Smooth muscle cell of the brain vasculature (primary cell): ENCODE data around the gene PDPN.

Source experiments
- DNase-seq: peaks from one replicate; pipeline ENCODE4 v3.0.0-alpha.2; 2012; ENCODE audit warnings: low read depth, low spot score

PDPN gene

GRCh38 chr1:13577846-13578245, 5.8 kb upstream of the PDPN start:
- DNase-seq = no peak

GRCh38 chr1:13581446-13581845, 2.2 kb upstream of the PDPN start:
- no peak for DNase-seq

GRCh38 chr1:13582713-13583443, 754 bp upstream of the PDPN start:
- DNase-seq = no peak

DNA sequence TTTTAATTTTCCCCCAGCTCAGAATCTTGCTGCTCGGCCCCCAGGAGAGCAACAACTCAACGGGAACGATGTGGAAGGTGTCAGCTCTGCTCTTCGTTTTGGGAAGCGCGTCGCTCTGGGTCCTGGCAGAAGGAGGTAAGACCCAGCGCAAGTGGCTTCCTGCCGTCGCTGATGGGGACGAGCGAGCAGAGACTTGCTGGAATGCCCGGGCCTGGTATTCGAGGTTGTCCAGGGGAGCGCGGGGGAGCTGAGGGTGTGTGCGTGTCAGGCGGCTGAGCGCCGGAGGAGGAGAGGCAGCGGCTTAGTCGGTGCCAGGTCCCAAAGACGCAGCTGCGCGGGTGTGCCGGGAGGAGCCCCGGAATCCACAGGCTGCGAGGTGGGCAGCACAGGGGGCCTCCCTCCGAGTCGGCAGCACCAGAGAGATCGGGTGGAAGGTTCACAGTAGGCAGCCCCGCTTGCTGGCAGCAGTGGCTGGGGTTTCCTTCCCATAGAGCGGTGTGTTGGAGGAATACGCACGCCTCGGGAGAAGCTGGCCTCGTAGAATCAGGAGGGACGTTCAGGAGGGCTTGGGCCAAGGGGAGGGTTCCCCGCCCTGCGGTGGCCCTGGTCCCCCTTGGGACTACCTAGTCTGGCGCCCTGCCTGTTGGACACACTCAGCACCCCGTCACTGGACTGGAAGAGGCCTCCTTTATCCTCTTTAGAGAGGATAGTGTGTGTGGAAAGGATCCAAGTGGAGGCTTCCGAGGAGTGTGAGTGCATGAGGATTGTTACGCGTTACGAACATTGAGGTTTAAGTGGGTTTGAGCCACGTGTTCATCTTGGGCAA, 547 bp downstream of the PDPN start:
- no peak for DNase-seq

- DNase-seq = no peak
Measured at GRCh38 chr1:13584876-13585611, 1.4 kb downstream of the PDPN start.

DNA sequence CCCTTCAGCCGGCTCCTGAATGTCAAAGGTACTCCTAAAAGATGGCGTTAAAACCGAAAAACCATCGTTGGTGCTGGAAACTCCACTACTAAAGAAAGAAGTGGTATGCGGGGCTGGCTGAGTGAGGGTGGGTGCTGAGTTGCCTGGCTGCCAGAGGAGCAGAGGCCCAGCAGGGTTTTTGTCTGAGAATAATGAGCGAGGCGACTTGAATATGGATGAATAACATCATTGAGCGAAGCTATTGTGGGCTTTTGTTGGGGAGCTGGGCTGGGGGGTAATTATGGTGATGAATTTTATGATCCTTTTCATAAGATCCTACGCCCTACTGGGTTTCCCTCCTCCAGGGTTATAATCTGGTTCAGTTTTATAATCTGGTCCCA, 2.0 kb downstream of the PDPN start:
- no peak for DNase-seq

DNA sequence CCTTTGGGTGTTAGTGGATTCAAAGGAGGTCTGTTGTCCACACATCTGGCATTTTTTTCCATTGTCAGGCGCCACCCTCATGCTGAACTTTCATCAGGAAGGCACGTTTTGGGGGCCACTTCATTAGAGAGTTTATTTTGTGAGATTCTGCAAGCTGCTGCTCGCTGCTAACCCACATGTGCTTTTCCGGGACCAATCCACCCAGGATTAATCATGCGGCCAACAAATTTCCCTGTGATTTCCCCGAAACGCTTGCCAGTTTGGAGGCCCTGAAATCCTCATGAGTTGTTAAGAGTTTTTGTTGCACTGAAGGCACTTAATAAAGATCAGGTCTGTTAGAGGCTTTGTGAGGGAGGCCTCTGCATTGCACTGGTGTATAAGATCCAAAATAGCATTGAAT, 2.4 kb downstream of the PDPN start:
- no peak for DNase-seq

DNA sequence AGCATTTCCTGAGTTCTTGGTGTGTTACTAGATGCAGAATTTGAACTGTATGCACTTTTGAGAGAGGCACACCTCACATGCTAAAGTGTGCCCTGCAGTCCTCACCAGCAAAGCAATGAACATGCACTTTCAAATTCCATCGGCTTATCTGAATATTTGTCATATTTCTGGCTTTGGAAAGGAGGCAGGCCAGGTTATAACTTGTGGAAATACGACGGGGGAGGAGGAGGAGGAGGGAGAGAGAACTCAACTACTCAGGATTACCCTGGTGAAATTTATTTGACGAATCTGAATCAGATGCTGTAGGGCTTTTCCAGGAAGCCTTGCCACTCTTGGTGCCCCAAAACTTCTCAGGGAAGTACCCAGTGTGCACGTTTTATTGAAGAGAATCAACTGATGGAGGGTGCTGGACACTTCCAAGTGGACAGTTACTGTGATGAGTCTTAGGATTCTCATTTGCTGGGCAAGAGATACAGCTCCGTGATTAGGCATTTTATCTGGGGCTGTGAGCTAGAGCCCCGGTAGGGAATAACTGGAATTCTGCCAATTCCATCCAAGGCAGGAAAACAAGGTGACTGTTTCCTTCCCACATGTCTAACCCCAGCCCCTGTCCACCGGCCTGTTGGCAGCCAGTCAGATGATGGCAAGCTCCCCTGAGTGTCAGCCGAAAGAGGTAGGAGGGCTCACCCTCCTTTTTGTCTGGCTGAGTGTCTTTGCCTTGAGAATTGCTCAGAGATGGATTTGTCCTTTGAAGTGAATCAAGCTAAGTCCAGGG, 3.8 kb downstream of the PDPN start:
- DNase-seq = no peak

DNA sequence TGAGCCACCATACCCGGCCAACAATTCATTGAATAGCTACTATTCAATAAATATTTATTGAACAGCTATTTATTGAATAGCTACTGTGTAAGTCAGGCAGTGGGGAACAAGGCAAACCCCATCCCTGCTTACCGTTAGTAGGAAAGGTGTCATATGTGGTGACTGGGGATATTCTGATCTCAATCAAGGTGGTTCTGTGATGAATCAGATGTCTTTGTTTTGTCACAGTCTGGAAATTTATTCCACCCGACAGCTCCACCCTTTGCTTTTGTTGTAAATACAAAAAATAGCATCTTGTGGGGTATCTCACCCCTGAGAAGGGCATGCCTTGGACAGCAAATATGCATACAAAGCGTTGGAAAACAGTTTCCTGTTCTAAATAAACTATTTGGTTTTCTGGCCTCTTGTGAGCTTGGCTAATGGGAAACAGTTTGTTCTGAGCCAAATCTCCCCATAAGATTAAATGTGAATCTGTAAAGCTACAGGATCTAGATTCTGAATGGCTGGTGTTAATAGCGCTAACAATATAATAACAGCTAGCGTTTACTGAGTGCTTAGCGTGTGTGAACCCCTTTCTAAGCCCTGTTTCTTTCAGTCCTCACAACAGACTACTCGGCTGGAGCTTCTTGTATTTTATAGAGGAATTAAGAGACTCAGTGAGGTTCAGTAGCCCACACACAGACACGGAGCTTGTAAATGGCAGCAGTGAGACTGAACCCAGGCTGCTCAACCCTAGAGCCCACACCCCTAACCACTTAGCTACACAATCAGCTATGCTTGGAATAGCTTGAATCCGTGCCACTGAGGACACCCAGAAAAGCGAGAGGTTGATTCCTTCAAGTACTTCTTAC, 5.5 kb downstream of the PDPN start:
- DNase-seq = no peak

GRCh38 chr1:13590486-13590885, 6.9 kb downstream of the PDPN start:
- DNase-seq = no peak

- no peak for DNase-seq
Measured at GRCh38 chr1:13593511-13594131, 10.0 kb downstream of the PDPN start.

DNA sequence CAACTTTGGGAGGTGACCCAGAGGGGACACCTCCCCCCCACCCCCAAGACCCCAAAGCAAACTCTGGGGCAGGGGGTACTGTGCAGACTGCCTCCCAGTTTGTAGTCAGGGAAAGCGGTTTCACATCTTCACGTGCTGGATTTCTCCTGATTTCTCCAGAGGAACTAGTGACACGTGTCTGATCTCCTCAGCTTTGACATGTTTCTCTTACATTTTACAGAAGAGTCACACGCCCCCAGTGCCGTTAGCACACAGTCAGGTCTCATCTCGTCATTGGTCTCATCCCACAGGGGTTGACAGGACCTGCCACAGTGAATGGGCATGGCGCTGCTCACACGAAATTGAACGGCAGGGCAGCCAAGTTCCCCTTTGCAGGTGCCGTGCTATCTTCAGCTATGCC, 11.8 kb downstream of the PDPN start:
- no peak for DNase-seq

GRCh38 chr1:13597166-13597565, 13.5 kb downstream of the PDPN start:
- no peak for DNase-seq

- no peak for DNase-seq
Measured at GRCh38 chr1:13600762-13601453, 17.3 kb downstream of the PDPN start.

DNA sequence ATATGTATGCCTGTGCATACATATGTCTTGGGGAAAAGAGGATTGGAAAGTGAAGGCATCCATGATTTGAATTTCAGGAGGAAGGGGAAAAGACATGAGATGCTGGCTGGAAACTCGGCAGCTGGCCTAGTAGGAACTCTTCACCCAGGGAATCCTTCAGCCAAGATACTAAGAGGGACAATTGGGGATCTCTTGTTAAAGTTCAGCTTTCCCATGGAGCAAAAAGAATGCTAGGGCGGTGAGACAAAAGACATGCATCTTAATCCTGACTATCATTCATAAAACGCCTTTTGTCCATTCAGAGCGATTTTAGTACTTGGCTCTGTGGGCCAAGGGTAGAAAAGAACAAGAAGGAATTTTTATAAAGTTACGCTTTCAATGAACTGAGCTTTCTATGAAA, 20.5 kb downstream of the PDPN start:
- no peak for DNase-seq

DNA sequence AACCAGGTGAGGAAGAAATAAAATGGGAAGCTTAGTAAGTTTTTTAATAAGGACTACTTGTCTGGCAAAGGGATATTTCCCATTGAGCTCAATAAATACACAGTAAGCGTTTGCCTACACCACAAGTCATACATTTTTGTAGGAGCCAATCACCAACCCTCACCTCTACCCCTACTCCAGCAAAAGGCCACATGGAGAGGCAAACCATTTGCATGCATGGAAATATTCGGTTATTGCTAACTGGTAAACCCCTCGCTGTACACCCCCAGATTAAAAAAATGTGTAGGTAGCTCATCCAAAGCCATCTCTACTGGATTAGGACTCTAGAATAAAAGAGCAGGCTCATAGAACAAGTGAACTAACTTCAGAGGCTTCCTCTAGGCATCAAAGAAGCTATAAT, 21.1 kb downstream of the PDPN start:
- no peak for DNase-seq

GRCh38 chr1:13605159-13605558, 21.5 kb downstream of the PDPN start:
- DNase-seq = no peak

- no peak for DNase-seq
Measured at GRCh38 chr1:13607002-13607401, 23.4 kb downstream of the PDPN start.

GRCh38 chr1:13616234-13616633, 32.6 kb downstream of the PDPN start:
- no peak for DNase-seq

DNA sequence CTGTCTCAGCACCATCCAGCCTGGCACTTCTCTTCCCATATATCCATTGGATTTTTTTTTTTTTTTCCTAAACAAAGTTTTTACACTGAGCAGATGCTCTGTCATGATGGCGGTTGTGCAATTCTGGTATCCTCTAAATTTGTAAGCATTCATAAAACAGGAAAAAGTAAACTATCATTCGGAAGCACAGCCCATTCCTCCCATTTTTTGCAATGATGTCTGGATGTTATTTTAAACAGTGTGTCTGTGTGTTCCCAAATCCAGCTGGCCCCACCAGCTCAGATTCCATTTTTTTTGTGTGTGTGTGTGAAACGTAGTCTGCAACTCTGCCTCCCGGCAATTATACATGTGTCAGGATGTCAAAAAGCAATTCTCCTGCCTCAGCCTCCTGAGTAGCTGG, 33.5 kb downstream of the PDPN start:
- no peak for DNase-seq
